CD4-positive, alpha-beta T cell (primary cell): ENCODE results near the gene PKN2. TPM values are rescaled to one million over a fixed set of nuclear protein-coding genes. Genes with fewer than 3 reads are reported as not detected.

ENCODE experiments used
- ATAC-seq: fragments of 200-7000 bp; cut with Tn5 transposase; one replicate; pipeline ENCODE4 v1.10.0; 2022; ENCODE audit warnings: mild to moderate bottlenecking; ENCODE audit not compliant: poor library complexity
- CTCF ChIA-PET: fragments of 350-600 bp; sonication (Branson Sonifier 250); formaldehyde crosslinking; loops from one replicate; lab custom pipeline; 2021; ENCODE audit warnings: antibody characterized with exemption, inconsistent platforms; lab: Charles Lee
- POLR2A ChIA-PET: fragments of 350-600 bp; sonication (Branson Sonifier 250); formaldehyde crosslinking; loops from one replicate; lab custom pipeline; 2021; ENCODE audit warnings: antibody characterized with exemption, inconsistent platforms; lab: Charles Lee
- DNase-seq, 14 experiments: peaks; one replicate each; pipeline ENCODE4 v3.0.0-alpha.2; 2013 to 2020; ENCODE audit warnings: mixed read lengths in 2 of 14
- H3K27ac ChIP-seq, 2 donors: one replicate each; pipeline versions ENCODE4 v1.5.1 to v1.7.0; 2013; ENCODE audit warnings: low read length in 2 of 2, low read depth in 1 of 2, mild to moderate bottlenecking in 1 of 2
- H3K27me3 ChIP-seq, 2 experiments: 1 replicate in 1 of 2; 2 replicates in 1 of 2; pipeline versions ENCODE4 v1.6.1 to v1.7.0; 2013; ENCODE audit warnings: low read length in 2 of 2, control low read depth in 1 of 2, mild to moderate bottlenecking in 1 of 2, moderate library complexity in 1 of 2; ENCODE audit not compliant: insufficient read depth in 2 of 2, control insufficient read depth in 1 of 2
- H3K36me3 ChIP-seq: one replicate; pipeline ENCODE4 v1.6.1; 2013; ENCODE audit warnings: low read length, control low read depth; ENCODE audit not compliant: insufficient read depth
- H3K4me1 ChIP-seq: one replicate; pipeline ENCODE4 v1.6.1; 2013; ENCODE audit warnings: low read length, control low read depth; ENCODE audit not compliant: insufficient read depth
- H3K4me3 ChIP-seq: one replicate; pipeline ENCODE4 v1.5.1; 2013; ENCODE audit warnings: mild to moderate bottlenecking, low read length, moderate library complexity
- H3K9me3 ChIP-seq, 2 experiments: 1 replicate in 1 of 2; 2 replicates in 1 of 2; pipeline versions ENCODE4 v1.6.1 to v1.7.0; 2013; ENCODE audit warnings: low read length in 2 of 2, mild to moderate bottlenecking in 2 of 2, control low read depth in 1 of 2, moderate library complexity in 1 of 2; ENCODE audit not compliant: control insufficient read depth in 1 of 2, insufficient read depth in 1 of 2
- H3K27ac Mint-ChIP-seq: one replicate; pipeline ENCODE4 v1.8.0; 2020; ENCODE audit warnings: mixed read lengths
- H3K27me3 Mint-ChIP-seq: one replicate; pipeline ENCODE4 v1.8.0; 2021; ENCODE audit warnings: mixed read lengths
- H3K36me3 Mint-ChIP-seq: one replicate; pipeline ENCODE4 v1.8.0; 2021; ENCODE audit warnings: low read depth, mixed read lengths
- H3K4me1 Mint-ChIP-seq: one replicate; pipeline ENCODE4 v1.8.0; 2021; ENCODE audit warnings: low read depth, mixed read lengths
- H3K4me3 Mint-ChIP-seq: one replicate; pipeline ENCODE4 v1.8.0; 2020; ENCODE audit warnings: mild to moderate bottlenecking, mixed read lengths
- H3K9me3 Mint-ChIP-seq: one replicate; pipeline ENCODE4 v1.8.0; 2020; ENCODE audit warnings: mixed read lengths
- intact Hi-C, 2 experiments: fragments of 100-400 bp; cut with DNase I in 1 of 2; cut with micrococcal nuclease in 1 of 2; formaldehyde crosslinking; loops; one replicate each; pipeline versions ENCODE4 v1.15.1 to v1.9.0; 2023 to 2025; cut with DNase I, micrococcal nuclease
- total RNA-seq, 174 experiments: library from RNA in 2 of 174; stranded (reverse) in 2 of 174; gene quantifications; one replicate each; pipeline ENCODE4 v1.2.3 and lab custom pipeline; 2021 to 2026
- TF ChIP-seq, protein P1 (sequence below): fragments of 200-600 bp; IDR thresholded peaks from one replicate; pipeline ENCODE4 v1.8.0; 2022; ENCODE audit warnings: antibody characterized with exemption, mild to moderate bottlenecking

The PKN2 gene
- total RNA-seq, 2 experiments from 2014 or later: 38.8 to 41.4 TPM

DNA sequence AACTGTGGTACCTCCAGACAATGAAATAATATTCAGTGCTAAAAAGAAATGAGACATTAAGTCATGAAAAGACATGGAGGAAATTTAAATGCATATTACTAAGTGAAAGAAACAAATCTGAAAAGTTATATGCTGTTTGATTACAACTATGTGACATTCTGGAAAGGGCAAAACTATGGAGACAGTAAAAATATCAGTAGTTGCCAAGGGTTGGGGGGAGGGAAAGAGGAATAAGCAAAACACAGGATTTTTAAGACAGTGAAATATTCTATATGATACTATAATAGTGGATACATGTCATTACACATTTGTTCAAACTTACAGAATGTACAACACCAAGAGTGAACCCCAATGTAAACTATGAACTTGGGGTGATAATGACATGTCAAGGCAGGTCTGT, 38.2 kb upstream of the PKN2 start:
- intact Hi-C loops: no loop called here
- no peaks in the 10 kb centered on the region for H3K4me1 Mint-ChIP-seq
- H3K36me3 Mint-ChIP-seq: no peaks in the 10 kb centered on the region
- H3K9me3 ChIP-seq: no peaks in the 10 kb centered on the region
- DNase-seq: no peak
- no peak overlapping the region for H3K4me3 ChIP-seq
- H3K36me3 ChIP-seq: no peaks in the 10 kb centered on the region
- H3K9me3 Mint-ChIP-seq: no peaks in the 10 kb centered on the region
- ATAC-seq: no peak
- H3K27ac Mint-ChIP-seq: no peak overlapping the region
- H3K27ac ChIP-seq: no peak overlapping the region
- TF ChIP-seq, protein P1, sequence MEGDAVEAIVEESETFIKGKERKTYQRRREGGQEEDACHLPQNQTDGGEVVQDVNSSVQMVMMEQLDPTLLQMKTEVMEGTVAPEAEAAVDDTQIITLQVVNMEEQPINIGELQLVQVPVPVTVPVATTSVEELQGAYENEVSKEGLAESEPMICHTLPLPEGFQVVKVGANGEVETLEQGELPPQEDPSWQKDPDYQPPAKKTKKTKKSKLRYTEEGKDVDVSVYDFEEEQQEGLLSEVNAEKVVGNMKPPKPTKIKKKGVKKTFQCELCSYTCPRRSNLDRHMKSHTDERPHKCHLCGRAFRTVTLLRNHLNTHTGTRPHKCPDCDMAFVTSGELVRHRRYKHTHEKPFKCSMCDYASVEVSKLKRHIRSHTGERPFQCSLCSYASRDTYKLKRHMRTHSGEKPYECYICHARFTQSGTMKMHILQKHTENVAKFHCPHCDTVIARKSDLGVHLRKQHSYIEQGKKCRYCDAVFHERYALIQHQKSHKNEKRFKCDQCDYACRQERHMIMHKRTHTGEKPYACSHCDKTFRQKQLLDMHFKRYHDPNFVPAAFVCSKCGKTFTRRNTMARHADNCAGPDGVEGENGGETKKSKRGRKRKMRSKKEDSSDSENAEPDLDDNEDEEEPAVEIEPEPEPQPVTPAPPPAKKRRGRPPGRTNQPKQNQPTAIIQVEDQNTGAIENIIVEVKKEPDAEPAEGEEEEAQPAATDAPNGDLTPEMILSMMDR: no peak
- H3K4me3 Mint-ChIP-seq: no peak overlapping the region
- POLR2A ChIA-PET: no interaction called here
- no peaks in the 10 kb centered on the region for H3K4me1 ChIP-seq
- H3K27me3 ChIP-seq: no peaks in the 10 kb centered on the region
- CTCF ChIA-PET: no interaction called here
- H3K27me3 Mint-ChIP-seq: peaks cover 13% of the 10 kb centered on the region

- DNase-seq: no peak
- no peaks in the 10 kb centered on the region for H3K36me3 ChIP-seq
- no peak overlapping the region for H3K27ac ChIP-seq
- Mint-ChIP-seq H3K27ac (no peak overlapping the region), H3K36me3 (no peaks in the 10 kb centered on the region), H3K27me3 (peaks cover 13% of the 10 kb centered on the region), H3K9me3 (no peaks in the 10 kb centered on the region), H3K4me1 (no peaks in the 10 kb centered on the region), H3K4me3 (no peak overlapping the region)
- H3K9me3 ChIP-seq: no peaks in the 10 kb centered on the region
- H3K27me3 ChIP-seq: no peaks in the 10 kb centered on the region
- POLR2A ChIA-PET: no interaction called here
- no peak for ATAC-seq
- H3K4me3 ChIP-seq: no peak overlapping the region
- intact Hi-C loops: no loop called here
- H3K4me1 ChIP-seq: no peaks in the 10 kb centered on the region
- CTCF ChIA-PET: no interaction called here
- TF ChIP-seq, protein P1: no peak
Observed at GRCh38 chr1:88646476-88647248, 37.4 kb upstream of the PKN2 start.

- ATAC-seq: no peak
- Histone ChIP-seq H3K27ac (no peak overlapping the region), H3K4me3 (no peak overlapping the region), H3K4me1 (no peaks in the 10 kb centered on the region), H3K27me3 (no peaks in the 10 kb centered on the region), H3K9me3 (no peaks in the 10 kb centered on the region), H3K36me3 (no peaks in the 10 kb centered on the region)
- TF ChIP-seq, protein P1: no peak
- no peaks in the 10 kb centered on the region for H3K4me1 Mint-ChIP-seq
- H3K36me3 Mint-ChIP-seq: no peaks in the 10 kb centered on the region
- peaks cover 13% of the 10 kb centered on the region for H3K27me3 Mint-ChIP-seq
- intact Hi-C loops: no loop called here
- POLR2A ChIA-PET: no interaction called here
- no peak overlapping the region for H3K4me3 Mint-ChIP-seq
- CTCF ChIA-PET: no interaction called here
- H3K9me3 Mint-ChIP-seq: no peaks in the 10 kb centered on the region
- H3K27ac Mint-ChIP-seq: no peak overlapping the region
- DNase-seq: no peak
Observed at GRCh38 chr1:88647249-88647645, 36.8 kb upstream of the PKN2 start.
